ENCODE data around the gene MGMT. TPM values are rescaled to one million over a fixed set of nuclear protein-coding genes. Genes with fewer than 3 reads are reported as not detected.

The MGMT gene
- total RNA-seq, 2 donors from 2014 or later, result 28.6 to 33.7 TPM

DNA sequence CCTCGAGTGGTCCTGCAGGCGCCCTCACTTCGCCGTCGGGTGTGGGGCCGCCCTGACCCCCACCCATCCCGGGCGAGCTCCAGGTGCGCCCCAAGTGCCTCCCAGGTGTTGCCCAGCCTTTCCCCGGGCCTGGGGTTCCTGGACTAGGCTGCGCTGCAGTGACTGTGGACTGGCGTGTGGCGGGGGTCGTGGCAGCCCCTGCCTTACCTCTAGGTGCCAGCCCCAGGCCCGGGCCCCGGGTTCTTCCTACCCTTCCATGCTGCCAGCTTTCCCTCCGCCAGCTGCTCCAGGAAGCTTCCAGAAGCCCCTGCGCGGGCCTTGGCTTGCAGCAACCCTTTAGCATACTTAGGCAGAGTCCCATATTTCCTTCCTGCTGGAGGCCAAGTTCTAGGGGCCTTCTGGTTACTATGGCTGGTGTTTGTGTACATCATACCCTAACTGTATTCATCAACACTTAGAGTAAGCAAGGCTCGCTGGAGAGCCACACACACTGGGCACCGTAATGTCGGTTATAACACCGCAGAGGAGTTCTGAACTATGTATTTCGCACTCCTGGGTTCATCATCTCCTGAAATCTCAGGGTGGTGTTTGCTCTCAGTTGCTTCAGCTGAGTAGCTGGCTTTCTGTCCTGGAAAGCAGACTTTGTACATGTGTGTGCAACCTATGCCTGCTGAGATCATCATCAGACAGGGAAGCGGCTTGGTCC, 471 bp downstream of the MGMT start:
- peaks cover 4% of the 10 kb centered on the region for H3K36me3 ChIP-seq (ENCODE audit: control insufficient read depth, insufficient read depth, low read length)
- WGBS, 2 experiments (ENCODE audit: insufficient coverage in 1 of 2, insufficient read length in 1 of 2), result 53 to 56% methylated on average over 19 to 25 of the region's 25 CpGs
- H3K27ac ChIP-seq (ENCODE audit: low read depth, low read length), result no peak overlapping the region
- H3K27me3 Mint-ChIP-seq (ENCODE audit: insufficient read depth), result peaks cover 10% of the 10 kb centered on the region
- peak overlapping the region; percentile 63 for H3K4me3 Mint-ChIP-seq
- H3K4me1 ChIP-seq (ENCODE audit: control insufficient read depth, insufficient read depth, low read length), result no peaks in the 10 kb centered on the region
- TF ChIP-seq, protein P1, sequence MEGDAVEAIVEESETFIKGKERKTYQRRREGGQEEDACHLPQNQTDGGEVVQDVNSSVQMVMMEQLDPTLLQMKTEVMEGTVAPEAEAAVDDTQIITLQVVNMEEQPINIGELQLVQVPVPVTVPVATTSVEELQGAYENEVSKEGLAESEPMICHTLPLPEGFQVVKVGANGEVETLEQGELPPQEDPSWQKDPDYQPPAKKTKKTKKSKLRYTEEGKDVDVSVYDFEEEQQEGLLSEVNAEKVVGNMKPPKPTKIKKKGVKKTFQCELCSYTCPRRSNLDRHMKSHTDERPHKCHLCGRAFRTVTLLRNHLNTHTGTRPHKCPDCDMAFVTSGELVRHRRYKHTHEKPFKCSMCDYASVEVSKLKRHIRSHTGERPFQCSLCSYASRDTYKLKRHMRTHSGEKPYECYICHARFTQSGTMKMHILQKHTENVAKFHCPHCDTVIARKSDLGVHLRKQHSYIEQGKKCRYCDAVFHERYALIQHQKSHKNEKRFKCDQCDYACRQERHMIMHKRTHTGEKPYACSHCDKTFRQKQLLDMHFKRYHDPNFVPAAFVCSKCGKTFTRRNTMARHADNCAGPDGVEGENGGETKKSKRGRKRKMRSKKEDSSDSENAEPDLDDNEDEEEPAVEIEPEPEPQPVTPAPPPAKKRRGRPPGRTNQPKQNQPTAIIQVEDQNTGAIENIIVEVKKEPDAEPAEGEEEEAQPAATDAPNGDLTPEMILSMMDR (conservative IDR thresholded peaks at IDR 0.05), result no peak
- peak overlapping the region; percentile 83 for H3K4me3 ChIP-seq (ENCODE audit: low read length)
- H3K27ac Mint-ChIP-seq, result peak overlapping the region; percentile 44
- H3K9me3 Mint-ChIP-seq, result no peaks in the 10 kb centered on the region
- H3K27me3 ChIP-seq (ENCODE audit: control insufficient read depth, insufficient read depth, low read length, poor library complexity, severe bottlenecking), result no peaks in the 10 kb centered on the region
- H3K9me3 ChIP-seq (ENCODE audit: control insufficient read depth, low read length), result no peaks in the 10 kb centered on the region
- no peak for DNase-seq
- H3K9ac ChIP-seq (ENCODE audit: extremely low read depth, low read length, poor library complexity, severe bottlenecking), result peak overlapping the region; percentile 15
- H3K4me1 Mint-ChIP-seq, result peaks cover 5% of the 10 kb centered on the region
- H3K36me3 Mint-ChIP-seq (ENCODE audit: low read depth), result peaks cover 22% of the 10 kb centered on the region

DNA sequence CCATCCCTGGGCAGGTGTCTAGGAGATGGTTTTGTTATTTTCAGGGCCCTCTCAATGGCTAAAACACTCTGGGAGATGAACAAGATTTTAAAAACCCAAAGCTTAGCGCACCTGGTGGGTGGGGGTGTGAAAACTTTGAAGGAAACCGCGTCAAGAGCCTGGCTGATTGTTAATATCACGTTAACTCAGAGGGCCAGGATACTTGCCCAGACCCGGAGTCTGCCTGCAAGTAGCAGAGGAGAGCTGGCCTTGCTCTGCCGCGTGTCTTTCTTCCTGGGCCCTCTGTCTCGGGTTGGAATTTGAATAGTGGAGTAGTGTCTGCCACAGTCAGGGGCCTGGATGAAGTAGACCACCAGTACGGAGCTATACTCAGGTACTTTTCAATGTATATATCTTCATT, 1.1 kb downstream of the MGMT start:
- no peak overlapping the region for H3K9ac ChIP-seq (ENCODE audit: extremely low read depth, low read length, poor library complexity, severe bottlenecking)
- peak; percentile 32 for DNase-seq
- WGBS, 2 experiments (ENCODE audit: insufficient coverage in 1 of 2, insufficient read length in 1 of 2), result 92 to 100% methylated on average over 4 to 8 of the region's 9 CpGs
- Mint-ChIP-seq H3K4me3 (peak overlapping the region; percentile 63), H3K4me1 (peaks cover 5% of the 10 kb centered on the region), H3K27ac (no peak overlapping the region), H3K27me3 (ENCODE audit: insufficient read depth) (peaks cover 8% of the 10 kb centered on the region), H3K9me3 (no peaks in the 10 kb centered on the region), H3K36me3 (ENCODE audit: low read depth) (peaks cover 25% of the 10 kb centered on the region)
- TF ChIP-seq, protein P1 (conservative IDR thresholded peaks at IDR 0.05), result no peak
- no peak overlapping the region for H3K27ac ChIP-seq (ENCODE audit: low read depth, low read length)
- no peaks in the 10 kb centered on the region for H3K4me1 ChIP-seq (ENCODE audit: control insufficient read depth, insufficient read depth, low read length)
- no peaks in the 10 kb centered on the region for H3K27me3 ChIP-seq (ENCODE audit: control insufficient read depth, insufficient read depth, low read length, poor library complexity, severe bottlenecking)
- peaks cover 4% of the 10 kb centered on the region for H3K36me3 ChIP-seq (ENCODE audit: control insufficient read depth, insufficient read depth, low read length)
- no peaks in the 10 kb centered on the region for H3K9me3 ChIP-seq (ENCODE audit: control insufficient read depth, low read length)
- H3K4me3 ChIP-seq (ENCODE audit: low read length), result peak overlapping the region; percentile 83

DNA sequence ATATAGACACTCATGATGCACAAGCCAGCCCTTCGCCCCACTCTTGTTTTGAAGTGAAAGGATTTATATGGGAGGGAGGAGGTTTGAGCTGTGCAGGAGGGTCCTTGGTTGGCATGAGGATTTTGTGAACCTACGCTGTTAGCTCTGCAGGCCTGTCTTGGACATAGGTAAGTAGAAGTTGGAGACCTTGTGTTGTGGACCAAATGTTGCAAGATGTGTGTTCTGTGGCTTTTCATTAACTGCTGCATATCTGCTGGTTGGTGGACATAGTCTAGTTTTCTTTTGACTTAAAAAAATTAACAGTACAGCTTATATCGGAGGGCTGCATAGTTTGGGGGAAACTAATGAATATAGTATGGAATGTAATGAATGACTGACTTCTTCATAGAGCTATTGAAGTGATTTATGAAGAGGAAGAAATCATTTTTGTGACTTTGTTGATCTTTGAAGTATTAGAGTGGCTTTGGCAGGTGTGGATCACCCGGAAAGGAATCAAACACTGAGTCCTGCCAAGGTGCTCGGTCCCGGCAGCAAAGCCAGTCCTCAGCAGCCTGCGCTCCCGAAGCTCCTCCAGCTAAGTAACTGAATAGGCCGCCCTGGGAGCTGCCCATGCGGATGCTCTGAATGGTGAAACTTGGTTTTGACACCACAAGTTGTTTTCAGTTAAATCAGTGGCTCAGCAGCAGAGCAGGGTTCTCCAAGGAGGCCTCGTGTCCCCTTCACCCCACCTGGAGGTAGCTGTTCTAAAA, 3.2 kb downstream of the MGMT start:
- no peaks in the 10 kb centered on the region for H3K9me3 ChIP-seq (ENCODE audit: control insufficient read depth, low read length)
- no peak overlapping the region for H3K27ac ChIP-seq (ENCODE audit: low read depth, low read length)
- H3K9ac ChIP-seq (ENCODE audit: extremely low read depth, low read length, poor library complexity, severe bottlenecking), result no peak overlapping the region
- TF ChIP-seq, protein P1 (conservative IDR thresholded peaks at IDR 0.05), result no peak
- Mint-ChIP-seq H3K9me3 (no peaks in the 10 kb centered on the region), H3K36me3 (ENCODE audit: low read depth) (peaks cover 26% of the 10 kb centered on the region), H3K4me3 (no peak overlapping the region), H3K4me1 (peaks cover 5% of the 10 kb centered on the region), H3K27ac (no peak overlapping the region), H3K27me3 (ENCODE audit: insufficient read depth) (peaks cover 1% of the 10 kb centered on the region)
- no peaks in the 10 kb centered on the region for H3K27me3 ChIP-seq (ENCODE audit: control insufficient read depth, insufficient read depth, low read length, poor library complexity, severe bottlenecking)
- peaks cover 4% of the 10 kb centered on the region for H3K36me3 ChIP-seq (ENCODE audit: control insufficient read depth, insufficient read depth, low read length)
- 79 to 81% methylated on average over 6 to 11 of the region's 11 CpGs for WGBS, 2 experiments (ENCODE audit: insufficient coverage in 1 of 2, insufficient read length in 1 of 2)
- peak; percentile 23 for DNase-seq
- H3K4me1 ChIP-seq (ENCODE audit: control insufficient read depth, insufficient read depth, low read length), result no peaks in the 10 kb centered on the region
- H3K4me3 ChIP-seq (ENCODE audit: low read length), result no peak overlapping the region

Measured in endodermal cell (in vitro differentiated cells).